Progenitor cell of endocrine pancreas (in vitro differentiated cells): ENCODE data around the gene HAO1. TPM values are rescaled to one million over a fixed set of nuclear protein-coding genes. Genes with fewer than 3 reads are reported as not detected.
"Not testable (repeated sequence)": the region's sequence is repeated elsewhere in the genome, so short reads cannot be mapped to it uniquely, and the experiment has no call there.

Experiments
- DNase-seq: peaks from one replicate; pipeline ENCODE4 v3.0.0; 2021; ENCODE audit warnings: low spot score; ENCODE audit not compliant: unreplicated experiment
- H3K27ac Mint-ChIP-seq: 2 replicates; pipeline ENCODE4 v1.8.0; 2021; ENCODE audit warnings: mild to moderate bottlenecking, moderate library complexity, mixed read lengths
- H3K27me3 Mint-ChIP-seq: 2 replicates; pipeline ENCODE4 v1.8.0; 2021; ENCODE audit warnings: mixed read lengths
- H3K36me3 Mint-ChIP-seq: 2 replicates; pipeline ENCODE4 v1.8.0; 2022; ENCODE audit warnings: mixed read lengths; ENCODE audit not compliant: insufficient read depth
- H3K4me1 Mint-ChIP-seq: 2 replicates; pipeline ENCODE4 v1.8.0; 2021; ENCODE audit warnings: low read depth, mixed read lengths
- H3K4me3 Mint-ChIP-seq: 2 replicates; pipeline ENCODE4 v1.8.0; 2021; ENCODE audit warnings: low read depth, mild to moderate bottlenecking, moderate library complexity, mixed read lengths
- H3K9me3 Mint-ChIP-seq: 2 replicates; pipeline ENCODE4 v1.8.0; 2021; ENCODE audit warnings: low read depth, mixed read lengths
- CTCF ChIP-seq: fragments of 200-600 bp; sonication (generic); IDR thresholded peaks from one replicate; pipeline ENCODE4 v1.5.0; 2021; ENCODE audit warnings: antibody characterized with exemption, mild to moderate bottlenecking; ENCODE audit not compliant: unreplicated experiment
- total RNA-seq: library from RNA; stranded (reverse); gene quantifications from 2 replicates; pipeline ENCODE4 v1.2.1, GENCODE V29; 2021

HAO1 gene
- total RNA-seq, 1 donor from 2014 or later, result not detected

GRCh38 chr20:7841971-7842310 is 98.3 kb downstream of the HAO1 start:
- TF ChIP-seq CTCF, result no peak
- Mint-ChIP-seq H3K9me3 (no peaks in the 10 kb centered on the region), H3K36me3 (no peaks in the 10 kb centered on the region)

GRCh38 chr20:7841291-7841970 is 98.8 kb downstream of the HAO1 start:
- no peak overlapping the region for H3K27ac Mint-ChIP-seq
- no peaks in the 10 kb centered on the region for H3K9me3 Mint-ChIP-seq
- peaks cover 10% of the 10 kb centered on the region for H3K27me3 Mint-ChIP-seq
- no peaks in the 10 kb centered on the region for H3K36me3 Mint-ChIP-seq
- TF ChIP-seq CTCF, result no peak
- no peak overlapping the region for H3K4me3 Mint-ChIP-seq
- peaks cover 2% of the 10 kb centered on the region for H3K4me1 Mint-ChIP-seq
- no peak for DNase-seq

More at GRCh38 chr20:7841971-7842310, 98.3 kb downstream of the HAO1 start:
- no peak overlapping the region for H3K27ac Mint-ChIP-seq
- peaks cover 2% of the 10 kb centered on the region for H3K4me1 Mint-ChIP-seq
- no peak for DNase-seq
- no peak overlapping the region for H3K4me3 Mint-ChIP-seq
- peaks cover 10% of the 10 kb centered on the region for H3K27me3 Mint-ChIP-seq

- Mint-ChIP-seq H3K4me1 (no peaks in the 10 kb centered on the region), H3K36me3 (no peaks in the 10 kb centered on the region), H3K27ac (no peak overlapping the region), H3K4me3 (no peak overlapping the region), H3K9me3 (peaks cover 3% of the 10 kb centered on the region), H3K27me3 (peaks cover under 1% of the 10 kb centered on the region)
- DNase-seq, result no peak
- TF ChIP-seq CTCF, result no peak
These were observed 104.2 kb downstream of the HAO1 start for GRCh38 chr20:7836076-7836475.

- not testable (repeated sequence) for H3K9me3 Mint-ChIP-seq
These were observed 105.8 kb downstream of the HAO1 start for GRCh38 chr20:7834441-7834840.

More at GRCh38 chr20:7834441-7834840, 105.8 kb downstream of the HAO1 start:
- H3K27me3 Mint-ChIP-seq, DNase-seq, H3K4me1 Mint-ChIP-seq, H3K4me3 Mint-ChIP-seq, H3K36me3 Mint-ChIP-seq, H3K27ac Mint-ChIP-seq: not testable (repeated sequence)

Other genes starting within 250 kb of the HAO1 start
- gene TMX4, start 79.3 kb upstream of the HAO1 start, total RNA-seq, result 17.8 and 20.3 TPM in 2 replicates
- gene PLCB1, start 191.8 kb upstream of the HAO1 start, total RNA-seq, result 16.2 and 18.0 TPM in 2 replicates